ENCODE results near the gene SELENOW.

SELENOW gene

DNA sequence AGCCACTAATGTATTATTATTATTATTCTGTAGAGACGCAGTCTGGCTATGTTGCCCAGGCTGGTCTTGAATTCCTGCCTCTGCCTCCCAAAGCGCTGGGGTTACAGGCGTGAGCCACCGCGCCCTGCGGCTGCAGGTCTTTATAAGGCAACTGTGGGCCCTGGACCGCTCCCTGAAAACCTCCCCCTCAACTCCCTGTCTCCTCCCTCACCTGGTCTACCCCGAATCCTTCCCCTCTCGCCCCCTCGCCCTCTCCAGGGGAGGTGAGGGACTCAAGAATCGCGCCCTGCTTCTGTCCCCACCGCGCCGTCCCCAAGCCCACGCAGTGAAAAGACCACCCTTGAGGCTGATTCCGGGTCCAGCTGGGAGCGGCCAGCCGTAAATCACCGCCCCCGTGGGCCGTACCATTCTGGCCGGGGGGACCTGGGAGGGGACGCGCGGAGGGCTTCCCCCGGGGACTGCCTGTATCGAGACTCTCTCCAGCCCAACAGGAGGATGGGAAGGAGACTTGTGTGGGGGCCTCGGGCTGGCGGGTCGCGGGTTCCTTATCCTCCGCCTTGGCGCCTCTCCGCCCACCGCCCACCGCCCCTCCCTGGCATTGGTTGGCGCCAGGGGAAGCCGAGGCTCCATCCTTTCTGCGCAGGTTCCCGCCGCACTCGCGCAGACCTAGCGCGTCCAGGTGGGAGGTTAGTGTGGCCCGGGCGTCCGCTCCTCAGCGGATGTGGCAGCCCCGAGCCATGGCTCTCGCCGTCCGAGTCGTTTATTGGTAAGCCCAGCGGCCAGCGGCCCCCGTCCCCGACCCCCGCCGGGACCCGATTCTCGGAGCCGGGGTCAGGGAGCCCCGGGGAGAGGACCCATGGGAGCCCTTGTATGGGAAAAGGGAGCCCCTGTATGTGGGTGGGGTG, at the start of gene SELENOW:
Gene SELENOW (plus strand): TSS at position 655 of the 905 bp plus-strand sequence. CDS start 83 bp downstream, at position 738.
- Histone ChIP-seq H3K27ac (peak within 1 kb of the TSS; percentile 87 to 100 (median 99)), H3K4me3 (peak within 1 kb of the TSS; percentile 80 to 96 (median 90))

DNA sequence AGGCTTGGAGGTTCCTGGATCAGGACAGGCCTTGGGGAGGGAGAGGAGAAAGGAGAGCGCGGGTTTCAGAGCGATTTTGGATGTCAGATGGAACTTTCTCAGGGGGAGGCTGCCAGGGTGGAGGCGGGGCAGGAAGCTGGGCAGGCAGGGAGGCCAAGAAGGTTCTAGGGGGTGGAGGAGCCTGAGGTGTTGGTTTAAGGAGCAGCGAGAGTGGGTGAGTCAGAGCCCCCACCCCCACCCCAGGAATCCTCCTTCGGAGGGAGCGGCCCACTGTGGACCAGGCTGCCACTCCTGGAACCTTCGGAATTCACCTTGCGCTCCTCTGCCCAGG, 49.1 kb upstream of the SELENOW start:
- Histone ChIP-seq H3K4me3 (peak overlapping the region in 3 of 7 experiments; percentile 8 to 35 (median 30)), H3K27ac (peak overlapping the region in 20 of 21 experiments; percentile 42 to 90 (median 77))

DNA sequence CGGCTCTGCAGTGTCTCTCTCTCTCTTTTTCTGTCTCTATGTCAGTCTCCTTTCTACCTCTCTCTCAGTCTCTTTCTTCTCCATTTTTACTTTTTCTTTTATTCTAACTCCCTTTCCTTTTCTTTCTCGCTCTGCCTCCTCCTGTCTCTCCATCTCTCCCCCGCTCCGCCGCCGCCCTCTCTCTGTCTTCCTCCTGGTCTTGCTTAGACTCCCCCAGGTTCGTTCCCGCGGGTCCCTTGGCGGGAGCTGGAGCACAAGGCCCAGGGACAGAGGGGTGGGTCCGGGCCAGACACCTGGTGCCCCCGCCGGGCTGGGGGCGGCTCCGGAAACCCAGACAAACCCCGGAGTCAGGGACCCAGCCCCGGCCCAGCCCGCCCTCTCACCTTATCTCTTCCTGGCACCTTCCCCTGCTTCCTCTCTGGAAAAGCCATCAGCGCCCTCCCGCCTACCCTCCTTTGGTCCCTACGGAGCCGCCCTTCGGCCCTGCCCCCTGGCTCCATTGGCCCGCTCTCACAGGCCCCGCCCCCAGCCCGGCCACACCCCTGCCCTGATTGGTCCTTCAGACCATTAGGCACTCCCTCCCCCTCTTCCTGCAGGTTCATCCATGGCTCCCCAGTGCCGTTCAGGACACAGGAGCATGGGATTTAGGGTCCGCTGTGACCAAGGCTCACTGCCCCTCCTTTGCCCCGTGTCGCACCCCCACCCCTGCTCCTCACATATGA, 48.5 kb upstream of the SELENOW start:
- peak overlapping the region in 18 of 21 experiments; percentile 44 to 90 (median 79) for H3K27ac ChIP-seq
- H3K4me3 ChIP-seq, result peak overlapping the region in 5 of 7 experiments; percentile 3 to 35 (median 25)

DNA sequence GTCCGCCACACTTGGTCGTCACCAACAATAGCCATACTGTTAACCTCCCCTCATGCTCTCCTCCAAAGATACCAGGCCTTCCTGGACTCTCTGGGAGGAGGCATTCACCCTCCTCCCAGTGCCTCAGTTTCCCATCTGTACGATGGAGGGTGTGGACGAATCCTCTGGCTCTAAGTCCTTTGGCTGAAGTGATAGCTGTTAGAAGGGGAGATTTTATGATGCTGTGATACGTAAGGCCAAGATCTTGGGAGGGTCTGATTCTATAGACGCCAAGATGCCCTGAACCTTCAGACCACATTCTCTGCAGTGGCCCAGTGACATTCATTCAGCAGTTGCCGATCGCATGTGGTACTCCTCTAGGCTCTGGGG, 48.0 kb upstream of the SELENOW start:
- Histone ChIP-seq H3K4me3 (no peak overlapping the region), H3K27ac (peak overlapping the region in 8 of 21 experiments; percentile 60 to 89 (median 80))

DNA sequence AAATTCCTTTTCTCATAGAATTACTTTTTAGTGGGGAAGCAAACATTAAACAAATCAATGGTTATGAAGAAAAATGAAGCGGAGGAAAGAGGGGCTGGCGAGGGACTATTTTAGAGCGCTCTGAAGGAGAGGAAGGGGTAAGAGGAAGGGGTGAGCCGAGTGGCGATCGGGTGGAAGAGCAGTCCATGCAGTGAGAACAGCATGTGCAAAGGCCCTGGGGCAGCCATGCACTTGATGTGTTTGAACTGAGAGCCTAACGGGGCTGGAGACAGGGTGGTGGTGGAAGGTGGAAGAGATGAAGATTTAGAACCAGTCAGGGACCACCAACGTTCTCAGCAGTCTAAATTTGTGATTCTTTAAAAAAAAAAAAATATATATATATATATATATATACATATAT, 47.6 kb upstream of the SELENOW start:
- Histone ChIP-seq H3K4me3 (no peak overlapping the region), H3K27ac (peak overlapping the region in 1 of 21 experiments; percentile 75)

DNA sequence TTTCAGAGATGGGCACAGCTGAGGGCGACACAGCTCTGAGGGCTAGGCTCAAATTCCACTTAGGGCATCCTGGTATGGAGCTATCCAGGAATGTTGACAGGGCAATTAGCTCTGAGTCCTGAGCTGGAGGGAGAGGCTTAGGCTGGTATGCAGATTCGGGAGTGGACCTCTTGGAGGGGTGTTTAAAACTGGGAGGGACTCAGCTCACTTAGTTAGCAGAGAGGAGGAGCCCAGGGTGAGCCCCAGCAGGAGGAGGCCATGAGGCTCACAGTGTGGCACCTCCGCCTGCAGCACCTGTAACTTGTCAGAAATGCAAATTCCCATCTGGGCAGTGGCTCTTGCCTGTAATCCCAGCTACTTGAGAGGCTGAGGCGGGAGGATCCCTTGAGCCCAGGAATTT, 43.4 kb upstream of the SELENOW start:
- H3K27ac ChIP-seq, result no peak overlapping the region
- H3K4me3 ChIP-seq, result no peak overlapping the region

DNA sequence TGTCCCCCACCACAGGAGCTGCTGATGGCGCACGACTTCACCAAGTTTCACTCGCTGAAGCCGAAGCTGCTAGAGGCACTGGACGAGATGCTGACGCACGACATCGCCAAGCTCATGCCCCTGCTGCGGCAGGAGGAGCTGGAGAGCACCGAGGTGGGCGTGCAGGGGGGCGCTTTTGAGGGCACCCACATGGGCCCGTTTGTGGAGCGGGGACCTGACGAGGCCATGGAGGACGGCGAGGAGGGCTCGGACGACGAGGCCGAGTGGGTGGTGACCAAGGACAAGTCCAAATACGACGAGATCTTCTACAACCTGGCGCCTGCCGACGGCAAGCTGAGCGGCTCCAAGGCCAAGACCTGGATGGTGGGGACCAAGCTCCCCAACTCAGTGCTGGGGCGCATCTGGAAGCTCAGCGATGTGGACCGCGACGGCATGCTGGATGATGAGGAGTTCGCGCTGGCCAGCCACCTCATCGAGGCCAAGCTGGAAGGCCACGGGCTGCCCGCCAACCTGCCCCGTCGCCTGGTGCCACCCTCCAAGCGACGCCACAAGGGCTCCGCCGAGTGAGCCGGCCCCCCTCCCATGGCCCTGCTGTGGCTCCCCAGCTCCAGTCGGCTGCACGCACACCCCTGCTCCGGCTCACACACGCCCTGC, 37.5 kb upstream of the SELENOW start:
- Histone ChIP-seq H3K27ac (peak overlapping the region in 5 of 21 experiments; percentile 30 to 94 (median 86)), H3K4me3 (no peak overlapping the region)

DNA sequence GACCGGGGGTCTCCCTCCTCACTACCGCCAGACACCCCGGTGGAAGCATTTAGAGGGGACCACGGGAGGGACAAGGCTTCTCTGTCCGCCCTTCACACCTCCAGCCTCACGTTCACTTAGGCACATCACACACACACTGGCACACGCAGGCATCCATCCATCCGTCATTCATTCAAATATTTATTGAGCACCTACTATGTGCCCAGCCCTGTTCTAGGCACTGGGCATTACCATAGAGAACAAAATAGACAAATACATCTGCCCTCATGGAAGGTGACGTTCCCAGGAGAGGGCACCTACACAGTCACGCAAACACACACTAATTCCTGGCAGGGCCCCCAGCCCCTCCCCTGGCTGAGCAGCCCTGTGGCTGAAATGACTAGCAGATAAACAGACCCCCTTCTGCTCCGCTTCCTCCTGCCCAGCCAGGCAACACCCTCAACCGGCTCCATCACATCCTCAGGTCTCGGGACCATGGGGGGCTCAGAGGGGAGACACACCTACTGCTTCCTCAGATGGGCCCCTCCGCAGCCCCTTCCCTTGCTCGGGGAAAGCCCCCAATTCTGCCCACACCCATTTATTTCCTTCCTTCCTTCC, 36.9 kb upstream of the SELENOW start:
- Histone ChIP-seq H3K27ac (peak overlapping the region in 15 of 21 experiments; percentile 30 to 94 (median 86)), H3K4me3 (no peak overlapping the region)

DNA sequence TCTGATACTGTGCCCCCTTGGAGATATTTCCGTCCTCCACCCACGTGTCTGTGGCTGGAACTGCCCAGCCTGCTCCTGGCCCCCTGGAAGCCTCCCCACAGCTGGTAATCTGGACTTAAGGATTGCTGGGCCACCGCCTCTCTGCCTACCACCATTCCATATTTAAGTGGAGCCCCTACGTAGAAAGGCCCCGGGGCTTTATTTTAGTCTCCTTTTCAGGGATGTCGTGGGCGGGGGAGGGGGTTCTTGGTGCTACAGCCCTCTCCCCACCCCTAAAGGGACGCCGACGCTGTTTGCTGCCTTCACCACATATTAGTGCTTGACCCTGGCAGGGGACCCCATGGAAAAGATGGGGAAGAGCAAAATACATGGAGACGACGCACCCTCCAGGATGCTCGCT, 35.9 kb upstream of the SELENOW start:
- H3K4me3 ChIP-seq, result peak overlapping the region in 4 of 7 experiments; percentile 22 to 40 (median 34)
- H3K27ac ChIP-seq, result peak overlapping the region; percentile 13 to 94 (median 86)

DNA sequence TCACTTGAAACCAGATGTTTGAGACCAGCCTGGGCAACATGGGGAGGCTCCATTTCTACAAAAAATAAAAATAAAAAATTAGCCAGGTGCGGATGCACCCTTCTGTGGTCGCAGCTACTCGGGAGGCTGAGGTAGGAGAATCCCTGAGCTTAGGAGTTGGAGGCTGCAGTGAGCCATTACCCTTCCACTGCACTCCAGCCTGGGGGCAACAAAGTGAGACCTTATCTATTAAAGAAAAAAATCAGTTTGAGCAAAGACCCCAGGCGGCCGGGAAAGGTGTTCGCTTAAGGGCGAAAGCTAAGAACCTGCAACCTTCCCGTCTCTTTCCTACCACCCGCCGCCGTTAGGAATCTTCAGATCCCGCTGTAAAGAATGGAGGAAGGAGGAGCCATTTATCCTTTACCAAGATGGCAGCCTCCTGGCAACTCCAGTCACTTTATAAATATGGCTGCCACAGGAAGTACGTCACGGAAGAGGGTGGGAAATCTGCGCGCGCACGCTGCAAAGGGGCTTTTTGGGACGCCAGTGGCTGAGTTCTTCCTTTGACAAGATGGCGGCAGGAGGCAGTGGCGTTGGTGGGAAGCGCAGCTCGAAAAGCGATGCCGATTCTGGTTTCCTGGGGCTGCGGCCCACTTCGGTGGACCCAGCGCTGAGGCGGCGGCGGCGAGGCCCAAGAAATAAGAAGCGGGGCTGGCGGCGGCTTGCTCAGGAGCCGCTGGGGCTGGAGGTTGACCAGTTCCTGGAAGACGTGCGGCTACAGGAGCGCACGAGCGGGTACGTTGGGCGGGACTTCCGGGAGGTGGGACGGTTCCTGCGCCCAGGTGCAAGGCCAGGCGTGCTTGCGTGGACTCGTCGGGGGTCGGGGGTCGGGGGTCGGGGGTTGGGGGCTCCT, 33.2 kb upstream of the SELENOW start, which contains the start of gene NOP53:
Gene NOP53 (plus strand): TSS at position 537 of the 892 bp plus-strand sequence. CDS start 14 bp downstream, at position 551.
- peak within 1 kb of the TSS; percentile 54 to 80 (median 67) for H3K4me3 ChIP-seq
- H3K27ac ChIP-seq, result peak within 1 kb of the TSS; percentile 48 to 100 (median 97)

DNA sequence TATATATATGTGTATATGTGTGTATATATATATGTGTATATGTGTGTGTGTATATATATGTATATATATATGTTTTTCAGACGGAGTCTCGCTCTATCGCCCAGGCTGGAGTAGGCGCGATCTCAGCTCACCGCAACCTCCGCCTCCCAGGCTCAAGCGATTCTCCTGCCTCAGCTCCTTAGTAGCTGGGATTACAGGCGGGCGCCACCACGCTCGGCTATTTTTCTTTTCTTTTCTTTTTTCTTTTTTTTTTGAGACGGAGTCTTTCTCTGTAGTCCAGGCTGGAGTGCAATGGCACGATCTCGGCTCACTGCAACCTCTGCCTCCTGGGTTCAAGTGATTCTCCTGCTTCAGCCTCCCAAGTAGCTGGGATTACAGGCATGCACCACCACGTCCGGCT, 32.4 kb upstream of the SELENOW start:
- Histone ChIP-seq H3K4me3 (peak overlapping the region; percentile 54 to 80 (median 67)), H3K27ac (peak overlapping the region in 12 of 21 experiments; percentile 84 to 100 (median 97))

DNA sequence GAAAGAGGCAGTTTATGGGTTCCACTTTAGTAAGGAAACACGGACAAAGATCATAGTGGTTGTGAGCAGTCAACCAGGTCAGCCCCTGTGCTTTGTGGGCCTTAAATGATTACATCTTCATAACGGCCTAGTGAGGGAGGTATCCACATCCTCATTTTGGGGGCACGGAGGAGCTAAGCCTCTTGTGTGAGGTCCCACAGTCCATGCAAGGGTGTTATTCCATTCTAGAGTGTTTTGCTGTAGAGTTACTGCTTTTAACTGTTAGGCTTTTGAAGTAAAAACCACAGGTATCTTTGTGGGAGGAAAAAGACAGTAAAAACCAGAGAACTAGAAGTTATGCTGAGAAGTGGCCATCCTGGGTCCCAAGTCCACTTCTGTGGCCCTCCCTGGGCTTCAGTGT, 29.2 kb upstream of the SELENOW start:
- no peak overlapping the region for H3K4me3 ChIP-seq
- peak overlapping the region in 1 of 21 experiments; percentile 1 for H3K27ac ChIP-seq

DNA sequence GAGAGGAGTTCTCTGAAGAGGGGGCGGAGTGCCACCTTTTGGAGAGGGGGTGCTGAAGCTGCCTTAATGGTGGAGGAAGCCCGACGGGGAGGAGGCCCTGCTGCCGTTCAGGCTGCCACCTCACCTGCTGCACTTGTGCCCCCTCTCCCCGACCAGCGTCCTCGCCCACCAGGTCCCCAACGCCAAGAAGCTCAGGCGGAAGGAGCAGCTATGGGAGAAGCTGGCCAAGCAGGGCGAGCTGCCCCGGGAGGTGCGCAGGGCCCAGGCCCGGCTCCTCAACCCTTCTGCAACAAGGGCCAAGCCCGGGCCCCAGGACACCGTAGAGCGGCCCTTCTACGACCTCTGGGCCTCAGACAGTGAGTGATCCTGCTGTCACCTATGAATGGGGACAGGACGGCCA, 27.8 kb upstream of the SELENOW start:
- no peak overlapping the region for H3K4me3 ChIP-seq
- no peak overlapping the region for H3K27ac ChIP-seq

DNA sequence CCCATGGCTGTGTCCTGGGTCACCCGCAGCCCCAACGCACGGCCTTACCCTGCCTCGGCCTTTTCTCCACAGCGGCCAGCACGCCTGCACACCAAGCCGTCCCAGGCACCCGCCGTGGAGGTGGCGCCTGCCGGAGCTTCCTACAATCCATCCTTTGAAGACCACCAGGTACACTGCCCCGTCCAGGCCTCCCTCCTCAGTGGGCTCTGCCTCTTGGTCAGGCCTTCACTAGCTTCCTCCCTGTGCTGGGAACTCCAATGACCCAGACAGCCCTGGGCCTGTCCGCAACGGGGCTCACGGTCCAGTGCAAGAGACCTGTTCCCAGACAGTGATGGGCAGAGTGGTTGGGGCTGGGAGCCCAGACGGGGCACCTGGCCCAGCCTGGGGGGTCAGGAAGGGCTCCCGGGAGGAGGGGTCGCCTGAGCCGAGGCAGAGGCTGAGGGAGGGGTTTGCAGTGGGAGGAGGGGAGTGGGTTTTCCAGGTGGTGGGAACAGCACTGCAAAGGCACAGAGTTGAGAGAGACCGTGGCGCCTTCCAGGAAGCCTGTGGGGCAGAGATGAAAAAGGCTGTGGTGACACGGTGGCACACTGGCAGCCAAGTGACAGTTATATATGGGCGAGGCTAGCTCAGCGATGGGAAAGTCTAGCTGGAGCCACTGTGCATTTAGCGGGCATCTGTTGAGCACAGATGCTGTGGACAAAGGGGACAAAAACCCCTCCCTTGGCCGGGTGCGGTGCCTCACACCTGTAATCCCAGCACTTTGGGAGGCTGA, 25.9 kb upstream of the SELENOW start:
- Histone ChIP-seq H3K27ac (no peak overlapping the region), H3K4me3 (no peak overlapping the region)

DNA sequence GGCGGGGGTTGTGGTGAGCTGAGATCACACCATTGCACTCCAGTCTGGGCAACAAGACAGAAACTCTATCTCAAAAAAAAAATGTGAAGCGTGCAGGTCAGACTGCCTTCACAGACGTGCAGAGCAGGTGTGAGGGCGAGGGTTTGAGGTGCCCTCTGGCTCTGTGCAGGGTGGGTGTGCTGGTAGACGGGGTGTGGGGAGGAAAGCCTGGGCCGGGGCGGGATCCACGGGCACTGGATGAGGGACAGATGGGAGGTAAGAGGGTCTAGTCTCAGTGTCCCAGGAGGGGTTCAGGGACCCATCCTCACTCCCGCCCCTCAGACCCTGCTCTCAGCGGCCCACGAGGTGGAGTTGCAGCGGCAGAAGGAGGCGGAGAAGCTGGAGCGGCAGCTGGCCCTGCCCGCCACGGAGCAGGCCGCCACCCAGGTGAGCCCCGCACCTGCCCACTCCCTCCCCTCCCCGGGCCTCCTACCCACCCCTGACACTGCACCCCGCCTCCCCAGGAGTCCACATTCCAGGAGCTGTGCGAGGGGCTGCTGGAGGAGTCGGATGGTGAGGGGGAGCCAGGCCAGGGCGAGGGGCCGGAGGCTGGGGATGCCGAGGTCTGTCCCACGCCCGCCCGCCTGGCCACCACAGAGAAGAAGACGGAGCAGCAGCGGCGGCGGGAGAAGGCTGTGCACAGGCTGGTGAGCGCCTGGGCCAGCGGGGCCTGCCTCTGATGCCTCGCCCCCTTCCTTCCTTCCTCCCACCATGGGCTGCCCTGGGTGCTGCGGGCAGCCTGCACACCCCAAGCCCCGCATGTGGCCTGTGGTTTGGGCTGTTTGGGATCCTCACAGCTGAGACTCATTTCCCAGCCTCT, 24.1 kb upstream of the SELENOW start:
- H3K4me3 ChIP-seq, result no peak overlapping the region
- no peak overlapping the region for H3K27ac ChIP-seq

DNA sequence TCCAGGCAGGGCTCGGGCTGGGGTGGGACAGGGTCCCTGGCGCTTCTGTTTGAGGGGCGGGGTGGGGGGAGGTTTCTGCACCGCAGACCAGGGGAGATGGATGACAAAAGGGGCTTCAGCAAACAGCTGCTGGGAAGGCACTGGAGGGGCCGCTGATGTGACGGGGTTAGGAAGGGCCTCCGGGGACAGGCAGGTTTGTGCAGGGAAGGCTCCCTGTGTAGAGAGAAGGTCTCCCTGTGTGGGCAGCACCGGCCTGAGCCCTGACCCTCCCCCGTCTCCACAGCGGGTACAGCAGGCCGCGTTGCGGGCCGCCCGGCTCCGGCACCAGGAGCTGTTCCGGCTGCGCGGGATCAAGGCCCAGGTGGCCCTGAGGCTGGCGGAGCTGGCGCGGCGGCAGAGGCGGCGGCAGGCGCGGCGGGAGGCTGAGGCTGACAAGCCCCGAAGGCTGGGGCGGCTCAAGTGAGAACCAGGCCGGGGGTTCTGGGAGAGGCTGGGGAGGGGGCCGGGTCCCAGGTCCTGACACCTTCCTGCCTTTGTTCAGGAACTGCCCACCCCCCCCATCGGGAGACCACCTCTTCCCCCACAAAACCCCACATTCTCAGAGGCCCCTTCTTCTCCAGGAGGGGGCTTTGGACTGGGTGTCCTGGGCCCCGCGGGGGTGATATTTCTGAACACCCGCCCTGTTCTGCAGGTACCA, 23.3 kb upstream of the SELENOW start:
- Histone ChIP-seq H3K27ac (no peak overlapping the region), H3K4me3 (no peak overlapping the region)
